Thyroid gland (tissue), 4 donors: ENCODE results near the gene FNBP1.

Experiments
- POLR2A ChIP-seq, 2 donors: fragments of 450-650 bp; IDR thresholded peaks; one replicate each; pipeline ENCODE4 v1.6.1; 2017; ENCODE audit warnings: antibody characterized with exemption in 2 of 2, mild to moderate bottlenecking in 2 of 2, moderate library complexity in 1 of 2
- TF ChIP-seq, protein P1 (sequence below), 6 experiments: fragments of 200-600 bp in 3 of 6; fragments of 450-650 bp in 3 of 6; sonication (generic) in 3 of 6; IDR thresholded peaks; one replicate each; pipeline ENCODE4 v1.5.1; 2016 to 2019; ENCODE audit warnings: antibody characterized with exemption in 6 of 6, mild to moderate bottlenecking in 2 of 6, inconsistent platforms in 1 of 6, moderate library complexity in 1 of 6

DNA sequence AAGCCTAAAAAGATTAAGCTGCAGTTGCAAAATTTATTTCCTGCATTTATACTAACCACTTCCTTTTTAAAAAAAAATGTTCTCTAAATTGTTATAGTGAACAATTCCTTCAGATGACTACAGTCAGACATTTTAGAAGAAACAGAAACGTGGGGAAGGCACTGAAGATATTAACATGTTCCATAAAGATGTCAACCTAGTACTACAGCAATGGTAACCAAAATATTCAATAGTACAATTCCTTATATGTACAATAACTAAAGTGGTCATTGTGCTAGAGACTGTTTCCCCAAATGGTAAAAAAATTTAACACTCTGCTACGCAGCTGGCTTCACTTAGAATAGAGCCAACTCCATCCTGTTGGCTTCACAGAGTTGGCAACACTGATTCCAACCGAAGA lies 97.7 kb downstream of the FNBP1 start:
- no peak for TF ChIP-seq POLR2A (IDR thresholded peaks at IDR 0.05)
- TF ChIP-seq, protein P1, sequence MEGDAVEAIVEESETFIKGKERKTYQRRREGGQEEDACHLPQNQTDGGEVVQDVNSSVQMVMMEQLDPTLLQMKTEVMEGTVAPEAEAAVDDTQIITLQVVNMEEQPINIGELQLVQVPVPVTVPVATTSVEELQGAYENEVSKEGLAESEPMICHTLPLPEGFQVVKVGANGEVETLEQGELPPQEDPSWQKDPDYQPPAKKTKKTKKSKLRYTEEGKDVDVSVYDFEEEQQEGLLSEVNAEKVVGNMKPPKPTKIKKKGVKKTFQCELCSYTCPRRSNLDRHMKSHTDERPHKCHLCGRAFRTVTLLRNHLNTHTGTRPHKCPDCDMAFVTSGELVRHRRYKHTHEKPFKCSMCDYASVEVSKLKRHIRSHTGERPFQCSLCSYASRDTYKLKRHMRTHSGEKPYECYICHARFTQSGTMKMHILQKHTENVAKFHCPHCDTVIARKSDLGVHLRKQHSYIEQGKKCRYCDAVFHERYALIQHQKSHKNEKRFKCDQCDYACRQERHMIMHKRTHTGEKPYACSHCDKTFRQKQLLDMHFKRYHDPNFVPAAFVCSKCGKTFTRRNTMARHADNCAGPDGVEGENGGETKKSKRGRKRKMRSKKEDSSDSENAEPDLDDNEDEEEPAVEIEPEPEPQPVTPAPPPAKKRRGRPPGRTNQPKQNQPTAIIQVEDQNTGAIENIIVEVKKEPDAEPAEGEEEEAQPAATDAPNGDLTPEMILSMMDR (IDR thresholded peaks at IDR 0.05) = no peak
